B cell (primary cell): Measurements from ENCODE around the gene PPP1R16B.

Experiments
- CTCF ChIP-seq: fragments of 200-600 bp; IDR thresholded peaks from one replicate; pipeline ENCODE4 v1.8.0; 2022; ENCODE audit warnings: antibody characterized with exemption, mild to moderate bottlenecking
- EZH2 ChIP-seq: IDR thresholded peaks from 2 replicates; pipeline ENCODE4 v1.6.1; 2012; ENCODE audit warnings: borderline replicate concordance, low read depth, mild to moderate bottlenecking, moderate library complexity, low read length; ENCODE audit not compliant: insufficient read depth, poor library complexity, severe bottlenecking

GRCh38 chr20:38924718-38925117, 119.2 kb downstream of the PPP1R16B start:
- TF ChIP-seq CTCF (no peak), EZH2 (no peak)
